ENCODE results near the gene MYEOV.
A peak's percentile ranks its signal among the peaks of the same experiment; 100 is the strongest.

The MYEOV gene

GRCh38 chr11:69307871-69308431, 14.0 kb downstream of the MYEOV start:
- TF ChIP-seq, protein P1, sequence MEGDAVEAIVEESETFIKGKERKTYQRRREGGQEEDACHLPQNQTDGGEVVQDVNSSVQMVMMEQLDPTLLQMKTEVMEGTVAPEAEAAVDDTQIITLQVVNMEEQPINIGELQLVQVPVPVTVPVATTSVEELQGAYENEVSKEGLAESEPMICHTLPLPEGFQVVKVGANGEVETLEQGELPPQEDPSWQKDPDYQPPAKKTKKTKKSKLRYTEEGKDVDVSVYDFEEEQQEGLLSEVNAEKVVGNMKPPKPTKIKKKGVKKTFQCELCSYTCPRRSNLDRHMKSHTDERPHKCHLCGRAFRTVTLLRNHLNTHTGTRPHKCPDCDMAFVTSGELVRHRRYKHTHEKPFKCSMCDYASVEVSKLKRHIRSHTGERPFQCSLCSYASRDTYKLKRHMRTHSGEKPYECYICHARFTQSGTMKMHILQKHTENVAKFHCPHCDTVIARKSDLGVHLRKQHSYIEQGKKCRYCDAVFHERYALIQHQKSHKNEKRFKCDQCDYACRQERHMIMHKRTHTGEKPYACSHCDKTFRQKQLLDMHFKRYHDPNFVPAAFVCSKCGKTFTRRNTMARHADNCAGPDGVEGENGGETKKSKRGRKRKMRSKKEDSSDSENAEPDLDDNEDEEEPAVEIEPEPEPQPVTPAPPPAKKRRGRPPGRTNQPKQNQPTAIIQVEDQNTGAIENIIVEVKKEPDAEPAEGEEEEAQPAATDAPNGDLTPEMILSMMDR (conservative IDR thresholded peaks at IDR 0.05; ENCODE audit: low read length) = no peak
- no peak overlapping the region for H3K4me3 ChIP-seq (ENCODE audit: low read length)
- DNase-seq (ENCODE audit: low read depth) = no peak

- TF ChIP-seq, protein P1 (conservative IDR thresholded peaks at IDR 0.05; ENCODE audit: low read length) = no peak
- no peak for DNase-seq (ENCODE audit: low read depth)
These were observed 14.5 kb downstream of the MYEOV start for GRCh38 chr11:69308491-69308911.

GRCh38 chr11:69308936-69309615, 15.1 kb downstream of the MYEOV start:
- H3K4me3 ChIP-seq (ENCODE audit: low read length) = no peak overlapping the region
- no peak for DNase-seq (ENCODE audit: low read depth)
- TF ChIP-seq, protein P1 (conservative IDR thresholded peaks at IDR 0.05; ENCODE audit: low read length) = no peak

More at GRCh38 chr11:69308491-69308911, 14.5 kb downstream of the MYEOV start:
- H3K4me3 ChIP-seq (ENCODE audit: low read length) = no peak overlapping the region

DNA sequence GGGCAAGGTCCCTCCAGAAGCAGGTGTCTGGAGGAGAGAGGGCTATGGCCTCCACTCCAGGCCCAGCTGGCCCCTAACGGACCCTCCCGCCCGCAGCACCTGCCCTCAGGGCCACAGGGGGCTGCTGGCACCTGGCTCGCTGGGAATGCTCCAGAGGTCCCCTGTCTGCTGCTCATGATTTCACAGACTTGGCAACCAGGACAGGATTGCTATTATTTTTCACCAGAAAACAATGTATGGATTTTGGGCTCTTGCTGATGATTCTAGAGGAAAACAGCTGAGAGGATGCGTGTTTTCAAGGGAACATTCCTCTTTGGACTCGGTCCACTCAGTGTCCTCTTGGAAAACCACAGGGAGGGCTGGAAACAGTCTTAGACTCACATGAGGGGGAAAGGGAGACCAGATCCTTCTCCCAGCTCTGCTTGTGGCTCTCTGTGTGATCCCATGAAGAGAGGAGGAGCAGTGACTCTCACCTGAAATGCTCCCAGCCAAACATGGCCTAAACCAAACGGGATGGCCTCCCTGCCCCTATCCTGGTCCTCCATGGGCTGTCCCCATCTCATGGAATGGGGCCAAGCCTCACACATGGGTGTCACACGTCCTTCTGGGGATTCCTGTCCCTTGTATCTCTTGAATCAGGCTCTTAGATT, 15.8 kb downstream of the MYEOV start:
- no peak overlapping the region for H3K4me3 ChIP-seq (ENCODE audit: low read length)
- peak; percentile 60 for DNase-seq (ENCODE audit: low read depth)

DNA sequence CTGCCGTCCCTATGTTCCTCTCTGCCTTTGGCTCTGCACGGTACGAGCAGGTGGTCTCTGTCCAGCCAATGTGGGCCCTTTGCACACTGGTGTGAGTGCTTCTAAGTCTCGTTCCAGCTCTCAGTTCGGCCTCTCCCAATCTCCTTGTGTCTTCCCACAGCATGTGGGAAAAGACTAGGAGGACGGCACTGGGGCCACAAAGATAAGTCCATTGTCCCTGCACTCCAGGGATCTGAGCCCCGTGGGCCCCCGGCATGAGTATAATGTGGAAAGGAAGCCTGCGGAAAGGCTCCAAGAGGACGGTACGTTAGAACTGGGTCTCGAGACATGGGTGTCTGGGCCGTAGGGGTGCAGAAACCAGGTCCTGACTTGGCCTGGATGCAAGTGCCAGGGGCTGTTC, 16.4 kb downstream of the MYEOV start:
- no peak for DNase-seq (ENCODE audit: low read depth)
- H3K4me3 ChIP-seq (ENCODE audit: low read length) = no peak overlapping the region
- TF ChIP-seq, protein P1 (conservative IDR thresholded peaks at IDR 0.05; ENCODE audit: low read length) = no peak

More for the DNA sequence above, 15.8 kb downstream of the MYEOV start:
- TF ChIP-seq, protein P1 (conservative IDR thresholded peaks at IDR 0.05; ENCODE audit: low read length) = no peak

- no peak overlapping the region for H3K4me3 ChIP-seq (ENCODE audit: low read length)
- TF ChIP-seq, protein P1 (conservative IDR thresholded peaks at IDR 0.05; ENCODE audit: low read length) = no peak
- DNase-seq (ENCODE audit: low read depth) = no peak
These were observed 17.2 kb downstream of the MYEOV start for GRCh38 chr11:69310934-69311766.
